Measurements from ENCODE around the gene PRKACB. TPM values are rescaled to one million over a fixed set of nuclear protein-coding genes. Genes with fewer than 3 reads are reported as not detected.

The PRKACB gene
- total and polyA plus RNA-seq, 2 experiments from 2014 or later = 14.6 to 28.0 TPM

- no peak for TF ChIP-seq ZNF462 (CRISPR knock-in tag; IDR thresholded peaks at IDR 0.05)
- TF ChIP-seq ZNF114 (CRISPR knock-in tag; IDR thresholded peaks at IDR 0.05) = no peak
Measured at GRCh38 chr1:84146411-84147032, 2.5 kb downstream of the PRKACB start (continued).

- H3K27ac ChIP-seq (ENCODE audit: low read depth) = no peak overlapping the region
- Mint-ChIP-seq H3K9me3 (peaks cover 3% of the 10 kb centered on the region; the same call in 1 of the 3 replicates), H3K36me3 (ENCODE audit: low read depth) (no peaks in the 10 kb centered on the region; the same call in 2 of the 3 replicates), H3K27me3 (ENCODE audit: insufficient read depth, low read depth, poor library complexity) (no peaks in the 10 kb centered on the region), H3K4me1 (peaks cover 4% of the 10 kb centered on the region), H3K27ac (no peak overlapping the region), H3K4me3 (no peak overlapping the region)
- H3K4me1 ChIP-seq (ENCODE audit: insufficient read depth) = peaks cover 6% of the 10 kb centered on the region; the same call in 1 of the 2 replicates
- ATAC-seq = no peak
- no peaks in the 10 kb centered on the region for H3K9me2 ChIP-seq (ENCODE audit: insufficient read depth)
- no peak overlapping the region for H3K4me3 ChIP-seq
- no peaks in the 10 kb centered on the region for H3F3A ChIP-seq (replicated peaks; ENCODE audit: low read depth)
- no peak overlapping the region for H3K4me2 ChIP-seq
- H3K79me2 ChIP-seq (replicated peaks; ENCODE audit: insufficient read depth) = no peaks in the 10 kb centered on the region
- TF ChIP-seq ETS1 (IDR thresholded peaks at IDR 0.05) (no peak), REST (IDR thresholded peaks at IDR 0.05; ENCODE audit: unreplicated experiment) (no peak)
- no peaks in the 10 kb centered on the region for H3K27me3 ChIP-seq (ENCODE audit: insufficient read depth)
- DNase-seq (ENCODE audit: low spot score) = no peak
- no peak overlapping the region for H2AFZ ChIP-seq
- H3K36me3 ChIP-seq (ENCODE audit: insufficient read depth) = no peaks in the 10 kb centered on the region
- no peaks in the 10 kb centered on the region for H4K20me1 ChIP-seq (replicated peaks; ENCODE audit: insufficient read depth)
Measured at GRCh38 chr1:84148758-84149157, 4.7 kb downstream of the PRKACB start.

Measured in GM23338 (cell line).